Spleen (tissue), 11 donors: ENCODE measurements around the gene MAGI2. TPM values are rescaled to one million over a fixed set of nuclear protein-coding genes. Genes with fewer than 3 reads are reported as not detected.

Experiments
- DNase-seq: peaks from one replicate; pipeline ENCODE4 v3.0.0-alpha.2; 2020
- H3K27ac ChIP-seq, 8 donors: fragments of 200-600 bp; sonication (generic) in 7 of 8; 1 replicate in 4 of 8; 2 replicates in 4 of 8; pipeline versions ENCODE4 v1.5.0 to v1.8.0; 2016 to 2021; ENCODE audit warnings: inconsistent platforms in 4 of 8, mild to moderate bottlenecking in 4 of 8, moderate library complexity in 1 of 8
- H3K27me3 ChIP-seq, 7 donors: fragments of 200-600 bp; sonication (generic) in 6 of 7; replicated peaks in 1 of 7; 1 replicate in 4 of 7; 2 replicates in 3 of 7; pipeline versions ENCODE4 v1.5.0 to v1.8.0; 2016 to 2021; ENCODE audit warnings: inconsistent platforms in 3 of 7, mild to moderate bottlenecking in 1 of 7
- H3K36me3 ChIP-seq, 6 donors: fragments of 200-600 bp; sonication (generic) in 5 of 6; 1 replicate in 4 of 6; 2 replicates in 2 of 6; pipeline versions ENCODE4 v1.5.0 to v1.8.0; 2016 to 2021; ENCODE audit warnings: inconsistent platforms in 2 of 6
- H3K4me1 ChIP-seq, 6 donors: fragments of 200-600 bp; sonication (generic) in 5 of 6; 1 replicate in 3 of 6; 2 replicates in 3 of 6; pipeline versions ENCODE4 v1.5.0 to v1.8.0; 2016 to 2021; ENCODE audit warnings: inconsistent platforms in 3 of 6
- H3K4me3 ChIP-seq, 8 donors: fragments of 200-600 bp; sonication (generic) in 7 of 8; 1 replicate in 4 of 8; 2 replicates in 4 of 8; pipeline versions ENCODE4 v1.5.0 to v1.8.0; 2016 to 2021; ENCODE audit warnings: inconsistent platforms in 4 of 8, mild to moderate bottlenecking in 4 of 8, moderate library complexity in 2 of 8
- H3K9me3 ChIP-seq, 8 donors: fragments of 200-600 bp; sonication (generic) in 7 of 8; 1 replicate in 4 of 8; 2 replicates in 4 of 8; pipeline versions ENCODE4 v1.5.0 to v1.8.0; 2016 to 2021; ENCODE audit warnings: inconsistent platforms in 4 of 8
- POLR2A ChIP-seq, 3 donors: fragments of 450-650 bp; IDR thresholded peaks; one replicate each; pipeline ENCODE4 v1.5.1; 2017; ENCODE audit warnings: antibody characterized with exemption in 3 of 3, mild to moderate bottlenecking in 1 of 3
- POLR2AphosphoS5 ChIP-seq, 3 donors: sonication (generic); formaldehyde crosslinking; IDR thresholded peaks; one replicate each; pipeline ENCODE4 v1.5.1; 2017; ENCODE audit warnings: antibody characterized with exemption in 3 of 3
- WGBS, 5 donors: extraction: QIAGEN DNeasy Blood & Tissue Kit in 3 of 5; methylation state at CpG; one replicate each; pipeline versions ENCODE4 v1.1.5 to v1.1.7; 2013 to 2018; 5-methylcytosine and 5-hydroxymethylcytosine counted together
- intact Hi-C: fragments of 100-400 bp; cut with DNase I; formaldehyde crosslinking; loops from one replicate; pipeline ENCODE4 v1.15.0; 2023; ENCODE audit warnings: low total_unique reads
- polyA plus RNA-seq, 3 donors: library from polyadenylated mRNA; stranded (reverse); fragments of 200-250 nt; gene quantifications; one replicate each; pipeline ENCODE4 v1.2.1, GENCODE V29; 2013
- total RNA-seq, 7 donors: library from RNA; depleted of rRNA in 3 of 7; stranded (reverse); fragments of >200 nt in 3 of 7; fragmentation: NEBNext Ultra II Directional in 4 of 7; extraction: Animal tissue kit (Norgen Biotek cat#: 25700) in 4 of 7; gene quantifications; one replicate each; pipeline versions ENCODE4 v1.1.0 to v1.2.1, GENCODE V29; 2016 to 2021
- TF ChIP-seq, protein P1 (sequence below), 11 experiments: fragments of 200-600 bp in 7 of 11; fragments of 450-650 bp in 4 of 11; sonication (generic) in 4 of 11; IDR thresholded peaks in 8 of 11; conservative IDR thresholded peaks in 3 of 11; 1 replicate in 7 of 11; 2 replicates in 4 of 11; pipeline versions ENCODE4 v1.4.0 to v1.8.0; 2016 to 2021; ENCODE audit warnings: antibody characterized with exemption in 11 of 11, inconsistent platforms in 4 of 11, mild to moderate bottlenecking in 1 of 11
- donor health status: healthy with polysubstance abuse.
- donor health status: DM: no; HTN: no; CAD: no; lungs with moderate emphysema.
- donor health status: DM: no; HTN: no; CAD: no.
- donor health status: Bipolar disorder and iron deficiency.
- donor health status: healthy.
- donor health status: DM: no; HTN: no; CAD: no.
- donor health status: DM: yes; HTN: yes; CAD: no.

MAGI2 gene
- total and polyA plus RNA-seq, 10 donors = 0.74 to 18.1 (median 11.1) TPM

DNA sequence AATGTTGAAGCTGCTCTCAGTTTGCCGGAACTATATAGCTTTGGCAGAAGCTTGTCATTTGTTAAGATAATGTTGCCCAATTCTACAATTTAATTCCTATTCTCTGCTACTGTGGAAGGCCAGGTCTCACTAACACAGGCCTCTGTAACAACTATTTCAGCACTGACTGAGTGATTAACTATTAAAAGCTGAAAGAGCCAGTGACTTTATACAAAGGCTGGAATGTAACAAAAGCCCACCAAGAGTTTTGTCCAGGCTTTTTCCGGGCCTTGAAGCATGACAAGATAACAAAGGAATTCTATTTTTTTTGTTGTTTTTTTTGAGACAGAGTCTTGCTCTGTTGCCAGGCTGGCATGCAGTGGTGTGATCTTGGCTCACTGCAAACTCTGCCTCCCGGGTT lies 859.3 kb downstream of the MAGI2 start:
- Histone ChIP-seq H3K27ac (no peak overlapping the region), H3K36me3 (no peaks in the 10 kb centered on the region), H3K9me3 (no peaks in the 10 kb centered on the region), H3K4me3 (no peak overlapping the region), H3K4me1 (no peaks in the 10 kb centered on the region), H3K27me3 (no peaks in the 10 kb centered on the region)
- DNase-seq = no peak
- TF ChIP-seq, protein P1, sequence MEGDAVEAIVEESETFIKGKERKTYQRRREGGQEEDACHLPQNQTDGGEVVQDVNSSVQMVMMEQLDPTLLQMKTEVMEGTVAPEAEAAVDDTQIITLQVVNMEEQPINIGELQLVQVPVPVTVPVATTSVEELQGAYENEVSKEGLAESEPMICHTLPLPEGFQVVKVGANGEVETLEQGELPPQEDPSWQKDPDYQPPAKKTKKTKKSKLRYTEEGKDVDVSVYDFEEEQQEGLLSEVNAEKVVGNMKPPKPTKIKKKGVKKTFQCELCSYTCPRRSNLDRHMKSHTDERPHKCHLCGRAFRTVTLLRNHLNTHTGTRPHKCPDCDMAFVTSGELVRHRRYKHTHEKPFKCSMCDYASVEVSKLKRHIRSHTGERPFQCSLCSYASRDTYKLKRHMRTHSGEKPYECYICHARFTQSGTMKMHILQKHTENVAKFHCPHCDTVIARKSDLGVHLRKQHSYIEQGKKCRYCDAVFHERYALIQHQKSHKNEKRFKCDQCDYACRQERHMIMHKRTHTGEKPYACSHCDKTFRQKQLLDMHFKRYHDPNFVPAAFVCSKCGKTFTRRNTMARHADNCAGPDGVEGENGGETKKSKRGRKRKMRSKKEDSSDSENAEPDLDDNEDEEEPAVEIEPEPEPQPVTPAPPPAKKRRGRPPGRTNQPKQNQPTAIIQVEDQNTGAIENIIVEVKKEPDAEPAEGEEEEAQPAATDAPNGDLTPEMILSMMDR (IDR thresholded peaks at IDR 0.05 in 8 of 11, conservative IDR thresholded peaks at IDR 0.05 in 3 of 11) = no peak
- intact Hi-C loops = no loop called here
- WGBS, 5 donors = 73 to 93% (median 87%) methylated on average over 3 of the region's 3 CpGs

DNA sequence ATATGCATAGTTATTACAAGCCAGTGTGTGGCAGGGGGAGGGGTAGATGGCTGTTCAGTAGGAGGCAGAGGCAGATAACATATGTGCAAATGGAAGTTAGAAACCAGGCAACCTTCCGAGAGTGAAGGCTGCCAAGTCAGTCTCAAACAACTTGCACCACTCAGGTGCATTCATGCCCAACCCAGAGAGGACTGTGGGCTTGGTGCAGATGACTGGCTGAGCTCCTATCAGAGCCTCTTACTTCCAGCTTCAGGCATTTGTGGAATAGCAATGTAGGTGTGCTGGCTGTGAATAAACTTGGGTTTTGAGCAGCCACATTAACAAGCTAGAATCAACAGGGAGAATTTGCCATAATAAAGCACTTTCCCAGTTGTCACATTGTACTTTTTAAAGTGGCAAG lies 865.1 kb downstream of the MAGI2 start:
- Histone ChIP-seq H3K4me1 (no peaks in the 10 kb centered on the region), H3K9me3 (no peaks in the 10 kb centered on the region), H3K27ac (no peak overlapping the region), H3K36me3 (no peaks in the 10 kb centered on the region), H3K4me3 (no peak overlapping the region), H3K27me3 (no peaks in the 10 kb centered on the region)
- 31 to 95% (median 45%) methylated on average over 1 of the region's 1 CpG for WGBS, 5 donors
- intact Hi-C loops = no loop called here
- TF ChIP-seq POLR2A (IDR thresholded peaks at IDR 0.05) (no peak), POLR2AphosphoS5 (IDR thresholded peaks at IDR 0.05) (no peak)
- TF ChIP-seq, protein P1 (IDR thresholded peaks at IDR 0.05 in 8 of 11, conservative IDR thresholded peaks at IDR 0.05 in 3 of 11) = no peak
- DNase-seq = no peak

DNA sequence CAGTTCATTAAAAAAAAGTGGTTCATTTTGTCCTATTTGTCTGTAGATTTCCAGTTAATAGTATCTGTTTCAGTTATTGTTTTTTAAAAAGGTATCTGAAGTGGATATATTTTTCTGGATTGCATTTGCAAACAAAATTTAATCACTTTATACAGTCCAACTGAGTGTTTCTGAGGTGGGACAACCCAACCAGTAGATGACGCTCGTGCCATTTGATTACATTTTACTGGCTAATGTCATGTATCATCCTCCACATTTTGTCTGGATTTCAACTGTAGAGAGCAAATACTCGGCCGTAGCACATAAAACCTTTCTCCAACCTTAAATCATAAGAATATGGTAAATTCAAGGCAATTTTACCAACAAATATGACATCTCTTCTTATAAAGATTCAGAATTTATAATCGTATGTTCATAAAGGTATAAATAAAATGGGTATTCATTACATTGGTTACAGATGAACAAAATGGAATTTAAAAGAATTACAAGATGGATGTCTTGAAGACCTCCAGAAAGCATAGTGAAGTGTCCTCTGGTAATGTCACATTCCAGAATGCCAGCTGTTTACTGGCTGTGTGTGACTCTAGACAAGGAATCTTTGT lies 865.9 kb downstream of the MAGI2 start:
- TF ChIP-seq POLR2A (IDR thresholded peaks at IDR 0.05) (no peak), POLR2AphosphoS5 (IDR thresholded peaks at IDR 0.05) (no peak)
- TF ChIP-seq, protein P1 (IDR thresholded peaks at IDR 0.05 in 8 of 11, conservative IDR thresholded peaks at IDR 0.05 in 3 of 11) = no peak
- Histone ChIP-seq H3K4me3 (no peak overlapping the region), H3K27me3 (no peaks in the 10 kb centered on the region), H3K4me1 (no peaks in the 10 kb centered on the region), H3K36me3 (no peaks in the 10 kb centered on the region), H3K27ac (no peak overlapping the region), H3K9me3 (no peaks in the 10 kb centered on the region)
- intact Hi-C loops = no loop called here
- 80 to 89% (median 87%) methylated on average over 5 of the region's 5 CpGs for WGBS, 5 donors
- no peak for DNase-seq

DNA sequence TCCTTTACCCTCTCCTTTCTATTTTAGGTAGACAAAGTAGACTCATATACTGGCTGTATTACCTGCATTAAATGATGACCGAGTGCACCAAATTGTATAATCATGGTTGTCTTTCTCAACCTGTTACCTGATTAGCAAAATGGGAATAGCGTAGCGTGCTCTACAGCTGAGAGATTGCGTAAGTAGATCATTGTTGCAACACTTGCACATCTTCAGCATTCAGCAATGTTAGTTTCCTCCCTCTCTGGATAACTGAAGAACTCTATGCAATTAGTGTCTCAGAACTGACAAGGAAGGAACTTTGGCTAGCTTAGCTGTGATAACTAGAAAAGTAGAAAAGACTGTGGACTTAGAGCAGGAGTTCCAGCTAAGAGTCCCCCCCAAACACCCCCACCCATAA lies 867.5 kb downstream of the MAGI2 start:
- 70 to 91% (median 88%) methylated on average over 4 of the region's 4 CpGs for WGBS, 5 donors
- Histone ChIP-seq H3K4me1 (no peaks in the 10 kb centered on the region), H3K4me3 (no peak overlapping the region), H3K9me3 (peaks cover 0 to 5% (median 0%) of the 10 kb centered on the region in 8 donors), H3K36me3 (no peaks in the 10 kb centered on the region), H3K27me3 (no peaks in the 10 kb centered on the region), H3K27ac (no peak overlapping the region)
- intact Hi-C loops = no loop called here
- DNase-seq = no peak
- TF ChIP-seq, protein P1 (IDR thresholded peaks at IDR 0.05 in 8 of 11, conservative IDR thresholded peaks at IDR 0.05 in 3 of 11) = no peak
- TF ChIP-seq POLR2A (IDR thresholded peaks at IDR 0.05) (no peak), POLR2AphosphoS5 (IDR thresholded peaks at IDR 0.05) (no peak)
